Activated T-helper 1 cell treated with anti-CD3 and anti-CD28 coated beads, Interleukin-2, amount 50 U/mL, for 16 hours (primary cell): ENCODE results near the gene EDEM3.

Experiments
- DNase-seq, 2 donors: peaks; one replicate each; pipeline ENCODE4 v3.0.0-alpha.2; 2020; ENCODE audit warnings: low read depth in 1 of 2, low spot score in 1 of 2

The EDEM3 gene

GRCh38 chr1:184640505-184640904 lies 114.2 kb downstream of the EDEM3 start:
- no peak for DNase-seq
